Kidney epithelial cell (primary cell): ENCODE data around the gene EIF5A. TPM values are rescaled to one million over a fixed set of nuclear protein-coding genes. Genes with fewer than 3 reads are reported as not detected.

Experiments
- DNase-seq: peaks from one replicate; pipeline ENCODE4 v3.0.0-alpha.2; 2010; ENCODE audit warnings: low read depth
- H3K27me3 ChIP-seq: 2 replicates; pipeline ENCODE4 v1.6.0; 2011; ENCODE audit warnings: low read length; ENCODE audit not compliant: control insufficient read depth, insufficient read depth
- H3K36me3 ChIP-seq: 2 replicates; pipeline ENCODE4 v1.5.1; 2011; ENCODE audit warnings: low read length; ENCODE audit not compliant: control insufficient read depth, insufficient read depth
- H3K4me3 ChIP-seq: 2 replicates; pipeline ENCODE4 v1.5.1; 2011; ENCODE audit warnings: low read depth, mild to moderate bottlenecking, control low read depth, low read length
- total RNA-seq: library from RNA; depleted of rRNA; stranded (reverse); fragments of >200 nt; gene quantifications from 2 replicates; pipeline ENCODE4 v1.2.3, GENCODE V29; 2015
- TF ChIP-seq, protein P1 (sequence below): IDR thresholded peaks from 2 replicates; pipeline ENCODE4 v1.5.1; 2011; ENCODE audit warnings: mild to moderate bottlenecking, moderate library complexity, low read length, control low read depth, inconsistent platforms; ENCODE audit not compliant: insufficient read depth, poor library complexity, severe bottlenecking

Gene EIF5A
- total RNA-seq, 1 donor from 2014 or later: 490 TPM

DNA sequence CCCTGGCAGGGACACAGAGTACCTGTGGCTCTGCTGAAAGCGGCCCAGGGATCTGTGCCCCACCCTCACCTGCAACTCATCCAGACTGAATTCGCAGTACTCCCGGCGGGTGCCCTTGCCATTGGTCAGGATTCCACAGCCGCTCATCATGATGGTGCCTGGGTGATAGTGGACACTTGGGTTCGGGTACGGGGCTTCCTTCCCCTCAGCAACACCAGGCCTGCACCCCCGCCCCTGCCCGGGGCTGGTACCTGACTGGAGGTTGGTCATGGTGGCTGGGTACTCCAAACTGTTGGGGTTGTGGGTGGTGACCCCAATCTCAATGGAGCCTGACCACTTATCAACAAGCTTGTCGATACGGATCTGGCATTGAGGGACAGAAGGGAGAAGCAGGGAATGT is 18.8 kb downstream of the EIF5A start:
- Histone ChIP-seq H3K4me3 (no peak overlapping the region), H3K27me3 (no peaks in the 10 kb centered on the region), H3K36me3 (peaks cover 4% of the 10 kb centered on the region)
- TF ChIP-seq, protein P1, sequence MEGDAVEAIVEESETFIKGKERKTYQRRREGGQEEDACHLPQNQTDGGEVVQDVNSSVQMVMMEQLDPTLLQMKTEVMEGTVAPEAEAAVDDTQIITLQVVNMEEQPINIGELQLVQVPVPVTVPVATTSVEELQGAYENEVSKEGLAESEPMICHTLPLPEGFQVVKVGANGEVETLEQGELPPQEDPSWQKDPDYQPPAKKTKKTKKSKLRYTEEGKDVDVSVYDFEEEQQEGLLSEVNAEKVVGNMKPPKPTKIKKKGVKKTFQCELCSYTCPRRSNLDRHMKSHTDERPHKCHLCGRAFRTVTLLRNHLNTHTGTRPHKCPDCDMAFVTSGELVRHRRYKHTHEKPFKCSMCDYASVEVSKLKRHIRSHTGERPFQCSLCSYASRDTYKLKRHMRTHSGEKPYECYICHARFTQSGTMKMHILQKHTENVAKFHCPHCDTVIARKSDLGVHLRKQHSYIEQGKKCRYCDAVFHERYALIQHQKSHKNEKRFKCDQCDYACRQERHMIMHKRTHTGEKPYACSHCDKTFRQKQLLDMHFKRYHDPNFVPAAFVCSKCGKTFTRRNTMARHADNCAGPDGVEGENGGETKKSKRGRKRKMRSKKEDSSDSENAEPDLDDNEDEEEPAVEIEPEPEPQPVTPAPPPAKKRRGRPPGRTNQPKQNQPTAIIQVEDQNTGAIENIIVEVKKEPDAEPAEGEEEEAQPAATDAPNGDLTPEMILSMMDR: no peak
- DNase-seq: no peak

DNA sequence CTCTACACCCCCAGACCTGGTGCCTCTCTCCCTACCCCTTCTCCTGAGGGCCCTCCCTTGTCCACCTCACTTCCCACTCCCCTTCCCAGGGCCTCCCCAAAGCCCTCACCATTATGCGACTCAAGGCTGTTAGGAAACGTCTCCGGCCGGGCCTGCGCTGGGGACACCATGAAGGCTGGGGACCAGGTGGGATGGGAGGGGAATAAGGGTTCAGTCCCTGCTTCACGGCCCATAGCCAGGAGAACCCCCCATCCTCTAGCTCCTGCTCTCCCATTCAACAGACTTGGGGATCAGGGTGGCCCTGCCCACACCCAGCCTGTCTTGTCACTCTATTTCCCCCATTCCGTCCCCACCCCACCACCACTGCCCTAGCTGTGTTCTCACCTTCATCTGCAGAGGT is 19.6 kb downstream of the EIF5A start:
- Histone ChIP-seq H3K27me3 (no peaks in the 10 kb centered on the region), H3K36me3 (peaks cover 4% of the 10 kb centered on the region), H3K4me3 (no peak overlapping the region)
- DNase-seq: no peak
- TF ChIP-seq, protein P1: no peak

DNA sequence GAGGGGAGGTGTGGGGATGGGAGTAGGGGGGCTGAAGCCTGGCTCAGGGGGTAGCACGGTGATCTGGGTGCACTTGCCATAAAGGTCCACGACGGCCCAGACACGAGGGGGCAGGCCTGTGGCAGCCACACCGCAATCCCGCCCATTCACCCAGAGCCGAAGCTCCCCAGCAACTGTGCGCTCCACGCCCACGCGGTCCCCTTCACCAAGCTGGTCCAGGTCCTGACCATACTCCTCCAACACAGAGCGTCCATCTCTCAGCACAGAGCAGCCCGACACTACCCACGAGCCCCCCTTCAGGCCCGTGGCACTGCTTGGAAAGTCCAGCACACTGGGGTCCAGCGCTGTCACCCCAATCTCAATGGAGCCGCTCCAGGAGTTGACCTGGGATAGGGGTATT is 20.1 kb downstream of the EIF5A start:
- no peak overlapping the region for H3K4me3 ChIP-seq
- no peaks in the 10 kb centered on the region for H3K27me3 ChIP-seq
- DNase-seq: no peak
- H3K36me3 ChIP-seq: peaks cover 4% of the 10 kb centered on the region
- TF ChIP-seq, protein P1: no peak

DNA sequence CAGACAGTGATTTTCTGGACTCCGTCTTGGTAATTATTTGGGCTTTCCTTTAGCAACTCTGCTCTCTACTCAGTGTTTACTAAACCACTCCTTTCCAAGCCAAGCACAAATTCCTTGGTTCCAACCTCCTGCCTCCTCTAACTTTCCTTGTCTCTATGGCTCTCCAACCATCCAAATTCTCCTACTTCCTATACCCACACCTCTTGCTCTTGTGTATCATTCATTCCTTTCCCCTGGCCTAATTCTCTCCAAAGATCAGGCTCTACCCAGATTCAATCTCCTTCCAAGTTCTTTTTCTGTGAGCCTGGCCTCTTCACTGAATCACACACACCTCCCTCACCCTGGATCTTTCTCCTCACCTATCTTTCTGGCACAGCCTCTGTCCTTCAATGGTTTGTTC is 20.6 kb downstream of the EIF5A start:
- no peaks in the 10 kb centered on the region for H3K27me3 ChIP-seq
- DNase-seq: no peak
- H3K36me3 ChIP-seq: peaks cover 4% of the 10 kb centered on the region
- H3K4me3 ChIP-seq: no peak overlapping the region
- TF ChIP-seq, protein P1: no peak

DNA sequence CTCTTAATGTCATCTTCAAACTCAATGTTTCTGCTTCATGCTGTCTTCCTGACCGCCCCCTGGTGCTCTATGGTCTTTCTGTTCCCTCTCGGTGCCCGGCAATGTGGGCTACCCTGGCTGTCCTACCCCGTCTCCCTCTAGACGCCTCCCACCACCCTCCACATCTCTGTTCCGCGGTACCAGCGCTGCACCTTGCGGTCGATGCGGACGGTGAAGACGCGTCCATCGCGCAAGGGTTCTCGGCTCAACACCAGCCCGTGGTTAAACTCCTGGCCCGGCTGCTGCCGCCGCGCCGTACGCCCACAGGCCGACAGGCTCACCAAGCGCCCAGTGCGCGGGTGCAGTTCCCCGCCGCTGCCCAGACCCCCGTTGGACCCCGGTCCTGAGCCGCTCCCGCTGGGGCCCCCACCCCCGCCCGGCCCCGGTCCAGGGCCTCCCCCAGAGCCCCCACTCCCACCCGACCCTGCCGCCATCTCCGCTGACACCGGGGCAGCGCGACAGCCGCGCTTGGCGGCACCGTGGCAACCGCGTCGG is 21.5 kb downstream of the EIF5A start, which contains the start of gene NEURL4:
Gene NEURL4, minus strand, starts transcription at position 496 of the 534 bp plus-strand sequence. Its CDS starts 23 bp downstream, at position 473.
- TF ChIP-seq, protein P1: peak; percentile 1
- no peak for DNase-seq
- H3K27me3 ChIP-seq: no peaks in the 10 kb centered on the region
- no peaks in the 10 kb centered on the region for H3K36me3 ChIP-seq
- H3K4me3 ChIP-seq: peak within 1 kb of the TSS; percentile 98

DNA sequence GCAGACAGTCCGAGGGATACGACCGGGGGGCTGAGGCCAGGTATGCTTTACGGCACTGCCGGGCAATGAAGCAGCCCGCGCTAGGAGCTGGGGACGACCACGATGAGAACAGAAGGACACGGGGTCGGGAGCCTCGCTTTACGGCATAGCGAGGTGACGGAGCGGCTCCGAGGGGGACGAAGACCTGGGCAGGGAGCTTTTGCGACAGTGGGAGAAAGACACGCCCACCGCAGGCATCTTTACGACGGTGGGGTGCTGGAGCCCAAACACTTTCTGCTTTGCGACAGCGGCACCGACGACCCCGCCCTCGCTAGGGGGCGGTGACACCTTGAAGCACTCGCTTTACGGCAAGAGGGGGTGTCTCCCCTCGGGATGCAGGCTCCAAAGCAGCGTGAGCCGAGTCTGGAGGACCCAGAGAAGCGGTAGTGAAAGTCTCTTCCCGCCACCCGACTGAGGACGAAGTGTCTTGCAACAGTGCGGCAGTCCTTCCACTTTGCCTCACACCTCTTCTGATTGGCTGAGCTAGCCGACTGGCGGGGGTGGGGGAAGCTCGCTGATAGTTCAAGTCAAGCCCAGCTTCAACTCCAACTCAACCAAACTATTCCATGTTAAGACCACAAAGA is 22.1 kb downstream of the EIF5A start:
- H3K27me3 ChIP-seq: no peaks in the 10 kb centered on the region
- DNase-seq: peak; percentile 96
- TF ChIP-seq, protein P1: no peak
- H3K36me3 ChIP-seq: no peaks in the 10 kb centered on the region
- peak overlapping the region; percentile 98 for H3K4me3 ChIP-seq
